DMS153 treated with DMSO at 0.1 percent for 48 hours (cell line): ENCODE data around the gene HEMK1.

Experiments used
- DNase-seq: peaks from one replicate; lab custom pipeline; 2025; ENCODE audit not compliant: unreplicated experiment; lab: John Stamatoyannopoulos, UW

Gene HEMK1

DNA sequence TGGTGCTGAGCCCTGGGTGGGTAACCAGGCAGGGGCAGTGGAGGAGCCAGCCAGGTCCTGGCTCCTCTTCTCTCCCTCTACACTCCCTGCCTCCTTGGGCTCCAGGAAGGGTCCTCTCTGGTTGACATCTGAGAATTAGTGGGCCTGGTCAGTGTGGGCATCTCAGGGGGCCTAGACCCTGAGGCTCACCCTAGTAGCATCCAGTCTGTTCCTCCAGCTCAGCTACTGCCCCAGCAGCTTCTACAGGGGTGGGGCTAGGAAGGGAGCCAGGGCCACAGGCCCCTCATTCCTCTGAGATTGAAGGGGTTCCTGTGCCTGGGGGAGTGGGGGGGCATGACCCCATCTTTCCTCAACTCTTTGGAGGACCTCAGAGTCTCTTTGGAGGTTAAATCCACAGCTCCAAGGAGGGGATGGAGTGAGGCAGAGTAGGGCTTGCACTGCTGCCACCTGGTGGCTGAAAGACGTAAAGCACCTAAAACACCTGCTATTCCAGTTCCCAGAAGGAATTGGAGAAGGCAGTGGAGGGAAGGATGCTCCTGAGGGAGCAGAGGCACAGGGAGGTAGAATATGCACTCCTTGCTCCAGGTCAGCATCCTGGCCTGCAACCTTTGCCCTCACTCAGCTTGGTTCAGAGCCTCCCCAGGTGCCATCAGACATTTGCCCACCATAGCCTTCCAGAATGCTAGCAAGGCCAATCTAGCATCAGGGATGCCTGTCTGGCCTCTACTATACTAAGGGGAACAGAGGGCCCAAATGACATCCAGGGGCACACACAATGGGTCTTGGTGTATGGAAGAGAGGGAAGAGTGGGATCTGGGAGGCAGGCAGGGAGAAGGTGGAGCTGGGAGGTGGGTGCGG is 26.9 kb upstream of the HEMK1 start:
- DNase-seq, result peak; percentile 6

- DNase-seq, result no peak
Measured at GRCh38 chr3:50545781-50546180, 23.5 kb upstream of the HEMK1 start.

DNA sequence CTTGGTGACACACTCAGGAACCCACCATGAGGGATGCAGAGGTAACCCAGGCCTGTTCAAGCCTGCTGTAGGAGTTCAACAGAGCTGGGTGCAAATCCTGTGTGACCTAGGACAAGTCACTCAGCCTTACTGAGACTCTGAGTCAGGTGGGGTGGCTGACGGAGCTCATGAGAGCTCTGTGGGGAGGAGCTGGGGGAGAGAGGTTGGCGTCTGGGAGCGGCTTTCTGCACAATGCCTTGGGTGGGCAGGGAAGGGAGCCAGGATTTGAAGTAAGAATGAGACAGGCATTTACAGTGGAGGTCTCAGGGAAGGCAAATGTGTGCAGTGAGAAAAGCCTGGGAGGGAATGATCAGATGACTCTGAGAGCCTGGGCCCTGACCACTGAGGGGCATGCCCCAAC is 20.1 kb upstream of the HEMK1 start:
- DNase-seq, result no peak

GRCh38 chr3:50550079-50550736 is 19.1 kb upstream of the HEMK1 start:
- DNase-seq, result no peak

GRCh38 chr3:50551054-50551659 is 18.2 kb upstream of the HEMK1 start:
- DNase-seq, result no peak

DNA sequence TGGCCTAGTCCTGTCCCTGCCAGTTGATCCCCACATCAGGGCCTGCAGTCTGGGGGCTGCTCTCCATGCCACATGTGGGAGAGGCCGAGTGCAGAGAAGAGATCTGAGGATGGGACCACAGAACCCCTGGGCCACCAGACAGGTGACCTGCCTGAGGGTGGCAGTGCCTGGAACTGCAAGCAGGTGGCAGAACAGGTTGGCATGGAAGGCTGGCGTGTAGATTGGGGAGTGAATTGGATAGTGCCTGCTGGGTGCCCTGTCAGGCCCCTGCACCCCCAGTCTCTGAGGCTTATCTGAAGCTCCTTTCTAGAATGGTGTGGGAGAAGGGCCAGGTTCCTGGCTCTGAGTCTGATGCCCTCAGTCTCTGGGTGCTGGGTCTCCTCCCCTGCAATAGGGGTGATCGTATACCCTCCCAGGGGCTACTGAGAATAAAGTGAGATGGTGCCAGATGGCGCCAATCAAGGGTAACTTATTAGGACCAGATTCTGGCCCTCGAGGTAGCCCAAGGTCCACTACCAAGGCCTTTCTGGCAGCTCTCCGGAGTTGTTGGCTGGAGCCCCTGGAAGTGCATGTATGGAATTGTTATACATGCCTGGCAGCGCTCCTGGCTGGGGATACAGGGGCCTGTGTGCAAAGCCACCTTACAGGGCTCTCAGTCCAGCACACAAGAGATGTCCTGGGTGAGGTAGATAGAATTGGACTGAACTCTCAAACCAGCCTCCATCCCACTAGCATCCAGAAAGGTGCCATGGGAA is 17.5 kb upstream of the HEMK1 start:
- DNase-seq, result no peak

- no peak for DNase-seq
Measured at GRCh38 chr3:50552598-50552997, 16.7 kb upstream of the HEMK1 start.

- DNase-seq, result no peak
Measured at GRCh38 chr3:50554553-50554952, 14.8 kb upstream of the HEMK1 start.

DNA sequence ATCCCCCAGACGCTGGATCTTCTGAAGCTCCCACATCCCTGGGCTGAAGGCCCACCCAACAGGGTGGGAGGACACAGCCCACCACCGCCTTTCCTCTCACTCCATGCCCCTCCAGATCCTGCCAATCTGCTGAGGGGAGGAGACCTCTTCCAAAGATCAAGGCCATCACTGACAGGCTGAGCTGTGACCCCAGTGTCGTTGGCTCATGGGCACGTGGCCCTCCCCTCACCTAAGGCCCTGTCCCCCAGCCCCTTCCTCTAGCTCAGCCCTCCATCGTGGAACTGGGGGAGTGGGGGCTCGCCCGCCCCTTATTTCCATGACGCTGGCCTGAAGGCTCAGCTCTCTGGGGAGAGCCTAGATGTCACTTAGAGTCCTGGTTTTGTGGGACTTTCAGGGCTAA is 12.2 kb upstream of the HEMK1 start:
- DNase-seq, result no peak

- DNase-seq, result no peak
Measured at GRCh38 chr3:50557915-50558314, 11.4 kb upstream of the HEMK1 start.

GRCh38 chr3:50559702-50560101 is 9.6 kb upstream of the HEMK1 start:
- DNase-seq, result no peak

DNA sequence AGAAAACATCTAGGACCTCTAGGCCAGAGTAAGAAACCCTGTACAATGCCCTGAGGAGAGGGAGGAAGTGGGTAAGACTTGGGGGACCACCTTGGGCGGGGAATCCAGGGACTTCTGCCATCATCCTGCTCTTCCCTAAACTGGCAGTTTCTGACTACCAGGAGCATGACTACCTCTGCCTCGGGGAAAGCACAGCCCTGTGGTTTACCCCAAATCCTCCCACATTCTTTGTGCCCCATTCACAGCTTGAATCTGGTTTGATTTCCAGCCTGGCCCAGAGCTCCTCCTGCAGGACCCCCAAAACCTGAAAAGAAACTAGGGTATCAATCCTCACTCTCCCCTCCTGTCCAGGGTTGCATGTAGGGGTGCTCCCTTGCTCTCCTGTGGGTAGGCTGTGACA is 6.5 kb upstream of the HEMK1 start:
- DNase-seq, result no peak

DNA sequence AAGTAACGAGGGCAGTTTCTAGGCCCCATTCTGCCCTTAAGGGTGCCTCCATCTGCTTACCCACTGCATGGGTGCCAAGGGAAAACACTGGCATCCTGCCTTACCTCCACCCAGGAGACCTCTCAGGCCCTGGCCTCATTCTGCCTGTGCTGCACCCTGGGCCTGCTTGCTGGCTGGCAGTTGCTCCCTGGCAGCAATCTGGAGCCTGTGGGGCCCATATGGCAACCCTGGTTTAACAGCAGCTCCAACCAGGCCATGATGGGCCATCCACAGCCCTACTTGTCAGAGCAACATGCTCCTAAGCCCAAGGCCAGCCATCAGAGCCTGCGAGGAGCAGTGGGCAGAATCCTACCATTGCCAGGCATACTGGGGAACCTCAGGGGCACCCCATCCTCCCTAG is 5.5 kb upstream of the HEMK1 start:
- no peak for DNase-seq

GRCh38 chr3:50564321-50564720 is 5.0 kb upstream of the HEMK1 start:
- DNase-seq, result no peak

DNA sequence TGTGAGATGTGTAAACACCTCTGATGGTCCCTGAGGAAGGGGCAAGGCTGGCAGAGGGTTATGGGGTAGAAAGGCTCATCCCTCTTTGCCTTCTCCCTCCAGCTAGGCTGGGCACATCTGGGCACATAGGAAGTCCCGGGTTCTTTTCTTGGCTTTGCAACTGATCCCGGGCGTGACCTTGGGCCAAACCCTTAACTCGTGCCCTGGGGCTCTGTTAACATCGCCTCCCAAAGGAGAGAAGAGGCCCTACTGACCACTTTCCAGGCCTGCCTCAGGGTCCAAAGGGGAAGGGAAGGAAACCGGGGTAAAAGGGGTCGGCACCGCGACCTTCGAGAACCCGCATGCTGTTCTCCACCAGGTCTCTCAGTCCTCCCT is 2.3 kb upstream of the HEMK1 start:
- no peak for DNase-seq

GRCh38 chr3:50567386-50568167 is 1.7 kb upstream of the HEMK1 start, which contains the start of gene C3orf18:
C3orf18 (minus strand) TSS chr3:50567747; CDS start chr3:50565699, 2,048 bp downstream.
- DNase-seq, result peak; percentile 12

DNA sequence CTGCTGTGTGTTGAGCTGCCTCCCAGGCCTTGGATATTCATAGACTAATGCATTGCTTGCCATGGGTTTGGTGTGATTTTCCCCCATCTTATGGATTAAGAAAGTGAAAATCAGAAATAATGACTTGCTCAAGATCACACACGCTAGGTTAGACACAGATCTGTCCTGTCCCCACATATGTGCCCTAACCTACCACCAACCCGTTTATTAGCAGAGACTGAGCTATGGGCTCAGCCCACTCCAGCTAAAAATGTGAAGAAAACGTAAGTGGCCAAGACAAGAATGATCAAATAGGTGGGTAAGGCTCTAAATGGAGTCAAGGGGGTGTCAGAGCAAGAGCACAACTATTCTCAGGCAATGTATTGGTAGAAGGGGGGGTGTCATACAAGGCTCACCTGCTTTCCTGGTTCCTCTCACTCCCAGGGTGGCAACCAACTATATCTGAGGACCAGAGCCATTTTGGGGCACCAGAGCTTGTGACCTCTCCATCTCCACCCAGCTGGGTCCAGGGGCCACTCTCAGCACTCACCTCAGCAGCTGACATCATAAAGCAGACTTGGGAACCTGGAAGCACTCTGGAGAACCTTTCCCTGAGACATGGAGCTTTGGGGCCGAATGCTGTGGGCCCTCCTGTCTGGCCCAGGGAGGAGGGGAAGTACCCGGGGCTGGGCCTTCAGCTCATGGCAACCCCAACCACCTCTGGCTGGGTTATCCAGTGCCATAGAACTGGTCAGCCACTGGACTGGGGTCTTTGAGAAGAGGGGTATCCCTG is 1.4 kb downstream of the HEMK1 start:
- no peak for DNase-seq

- no peak for DNase-seq
Measured at GRCh38 chr3:50571486-50571885, 2.2 kb downstream of the HEMK1 start.

DNA sequence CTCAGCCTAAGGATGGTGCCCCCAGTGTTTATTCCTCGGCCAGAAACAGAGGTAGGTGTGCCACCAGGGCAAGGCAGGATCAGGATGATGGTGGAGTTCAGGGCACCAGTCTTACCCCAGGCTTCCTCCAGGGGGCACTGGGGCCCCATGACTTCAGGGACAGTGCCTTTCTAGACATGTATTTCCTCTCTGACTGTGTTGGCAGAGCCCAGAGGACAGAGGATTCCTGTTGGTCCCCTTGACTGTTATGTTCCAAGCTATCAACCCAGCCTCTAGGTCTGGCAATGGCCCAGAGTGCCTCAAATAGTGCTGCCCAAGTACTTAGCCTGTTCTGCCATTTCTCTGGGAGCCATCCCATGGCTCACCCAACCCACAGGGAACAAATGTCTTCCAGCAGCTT is 2.8 kb downstream of the HEMK1 start:
- peak; percentile 3 for DNase-seq
